Hepatocyte (in vitro differentiated cells): ENCODE data around the gene VILL. TPM values are rescaled to one million over a fixed set of nuclear protein-coding genes. Genes with fewer than 3 reads are reported as not detected.

Experiments
- DNase-seq: peaks from one replicate; pipeline ENCODE4 v3.0.0-alpha.2; 2016; ENCODE audit warnings: low spot score
- H2AFZ ChIP-seq: fragments of 200-600 bp; sonication (generic); 2 replicates; pipeline ENCODE4 v1.6.0; 2016; ENCODE audit warnings: antibody characterized with exemption, mild to moderate bottlenecking
- H3K27ac ChIP-seq: fragments of 200-600 bp; sonication (generic); 2 replicates; pipeline ENCODE4 v1.5.1; 2016; ENCODE audit warnings: mild to moderate bottlenecking
- H3K27me3 ChIP-seq: fragments of 200-600 bp; sonication (generic); 2 replicates; pipeline ENCODE4 v1.6.1; 2016
- H3K36me3 ChIP-seq: fragments of 200-600 bp; sonication (generic); replicated peaks from 2 replicates; pipeline ENCODE4 v1.5.1; 2016; ENCODE audit warnings: low read depth; ENCODE audit not compliant: insufficient read depth
- H3K4me1 ChIP-seq: fragments of 200-600 bp; sonication (generic); 2 replicates; pipeline ENCODE4 v1.5.1; 2016; ENCODE audit warnings: mild to moderate bottlenecking, moderate library complexity; ENCODE audit not compliant: insufficient read depth
- H3K4me2 ChIP-seq: fragments of 200-600 bp; sonication (generic); 2 replicates; pipeline ENCODE4 v1.6.0; 2016
- H3K4me3 ChIP-seq: fragments of 200-600 bp; sonication (generic); 2 replicates; pipeline ENCODE4 v1.5.1; 2016; ENCODE audit warnings: mild to moderate bottlenecking
- H3K79me2 ChIP-seq: fragments of 200-600 bp; sonication (generic); 2 replicates; pipeline ENCODE4 v1.6.0; 2017; ENCODE audit warnings: mild to moderate bottlenecking
- H3K9me2 ChIP-seq: fragments of 200-600 bp; sonication (generic); replicated peaks from 2 replicates; pipeline ENCODE4 v1.6.0; 2017; ENCODE audit warnings: mild to moderate bottlenecking; ENCODE audit not compliant: insufficient read depth
- H3K9me3 ChIP-seq: fragments of 200-600 bp; sonication (generic); 2 replicates; pipeline ENCODE4 v1.5.1; 2016; ENCODE audit warnings: low read depth, mild to moderate bottlenecking
- H4K20me1 ChIP-seq: fragments of 200-600 bp; sonication (generic); 2 replicates; pipeline ENCODE4 v1.6.0; 2016; ENCODE audit warnings: mild to moderate bottlenecking; ENCODE audit not compliant: insufficient read depth, poor library complexity, severe bottlenecking
- EZH2 ChIP-seq: fragments of 200-600 bp; sonication (generic); IDR thresholded peaks from 2 replicates; pipeline ENCODE4 v1.6.1; 2016; ENCODE audit warnings: antibody characterized with exemption, mild to moderate bottlenecking, borderline replicate concordance
- EZH2phosphoT487 ChIP-seq: fragments of 200-600 bp; sonication (generic); IDR thresholded peaks from one replicate; pipeline ENCODE4 v1.6.1; 2018; ENCODE audit warnings: antibody characterized with exemption, mild to moderate bottlenecking, low read depth, moderate library complexity; ENCODE audit not compliant: unreplicated experiment, severe bottlenecking
- WGBS: methylation state at CpG from one replicate; pipeline ENCODE4 v1.1.6; 2016; ENCODE audit warnings: low lambda C conversion rate; ENCODE audit errors: missing lambda C conversion rate; 5-methylcytosine and 5-hydroxymethylcytosine counted together
- polyA plus RNA-seq: library from polyadenylated mRNA; unstranded; fragments of >200 nt; fragmentation: Nextera tagmentation; extraction: Ambion mirVana; gene quantifications from 2 replicates; pipeline ENCODE4 v1.2.1, GENCODE V29; 2016
- total RNA-seq: library from RNA; depleted of rRNA; stranded (reverse); fragments of >200 nt; gene quantifications from 2 replicates; pipeline ENCODE4 v1.2.3, GENCODE V29; 2014
- TF ChIP-seq, protein P1 (sequence below): fragments of 200-600 bp; sonication (generic); IDR thresholded peaks from 2 replicates; pipeline ENCODE4 v1.5.1; 2016; ENCODE audit warnings: antibody characterized with exemption, mild to moderate bottlenecking; ENCODE audit not compliant: poor library complexity

VILL gene
- total and polyA plus RNA-seq, 2 experiments from 2014 or later: 39.3 to 47.4 TPM

DNA sequence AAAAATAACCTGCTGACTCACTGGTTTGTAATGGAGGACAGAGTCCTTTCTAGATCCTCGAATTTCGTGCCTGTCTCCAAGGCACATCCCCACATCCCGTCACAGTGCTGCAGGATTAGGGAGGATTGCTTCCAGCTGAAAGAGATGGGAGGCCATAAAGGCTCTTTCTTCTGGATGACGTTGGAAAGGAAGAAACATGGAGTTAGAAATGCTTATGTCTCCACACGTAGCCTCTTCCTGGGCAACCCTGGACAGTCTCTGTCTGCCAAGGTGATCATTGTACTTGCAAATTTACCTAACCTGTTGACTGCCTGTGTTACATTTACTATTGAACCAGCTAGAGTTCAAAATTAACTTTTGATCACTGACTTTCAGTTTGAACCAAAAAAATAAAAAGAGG lies 27.6 kb upstream of the VILL start:
- peak overlapping the region; percentile 87 for H3K27ac ChIP-seq
- DNase-seq: peak; percentile 30
- no peaks in the 10 kb centered on the region for H4K20me1 ChIP-seq
- no peaks in the 10 kb centered on the region for H3K9me2 ChIP-seq
- H3K9me3 ChIP-seq: no peaks in the 10 kb centered on the region
- 49% methylated on average over 5 of the region's 5 CpGs for WGBS
- H3K4me3 ChIP-seq: no peak overlapping the region
- no peak for TF ChIP-seq EZH2
- TF ChIP-seq, protein P1, sequence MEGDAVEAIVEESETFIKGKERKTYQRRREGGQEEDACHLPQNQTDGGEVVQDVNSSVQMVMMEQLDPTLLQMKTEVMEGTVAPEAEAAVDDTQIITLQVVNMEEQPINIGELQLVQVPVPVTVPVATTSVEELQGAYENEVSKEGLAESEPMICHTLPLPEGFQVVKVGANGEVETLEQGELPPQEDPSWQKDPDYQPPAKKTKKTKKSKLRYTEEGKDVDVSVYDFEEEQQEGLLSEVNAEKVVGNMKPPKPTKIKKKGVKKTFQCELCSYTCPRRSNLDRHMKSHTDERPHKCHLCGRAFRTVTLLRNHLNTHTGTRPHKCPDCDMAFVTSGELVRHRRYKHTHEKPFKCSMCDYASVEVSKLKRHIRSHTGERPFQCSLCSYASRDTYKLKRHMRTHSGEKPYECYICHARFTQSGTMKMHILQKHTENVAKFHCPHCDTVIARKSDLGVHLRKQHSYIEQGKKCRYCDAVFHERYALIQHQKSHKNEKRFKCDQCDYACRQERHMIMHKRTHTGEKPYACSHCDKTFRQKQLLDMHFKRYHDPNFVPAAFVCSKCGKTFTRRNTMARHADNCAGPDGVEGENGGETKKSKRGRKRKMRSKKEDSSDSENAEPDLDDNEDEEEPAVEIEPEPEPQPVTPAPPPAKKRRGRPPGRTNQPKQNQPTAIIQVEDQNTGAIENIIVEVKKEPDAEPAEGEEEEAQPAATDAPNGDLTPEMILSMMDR: no peak
- TF ChIP-seq EZH2phosphoT487: no peak
- H3K4me1 ChIP-seq: peaks cover 28% of the 10 kb centered on the region
- H3K79me2 ChIP-seq: peaks cover 4% of the 10 kb centered on the region
- H3K36me3 ChIP-seq: no peaks in the 10 kb centered on the region
- peak overlapping the region; percentile 0 for H3K4me2 ChIP-seq
- H3K27me3 ChIP-seq: no peaks in the 10 kb centered on the region
- H2AFZ ChIP-seq: peak overlapping the region; percentile 5

DNA sequence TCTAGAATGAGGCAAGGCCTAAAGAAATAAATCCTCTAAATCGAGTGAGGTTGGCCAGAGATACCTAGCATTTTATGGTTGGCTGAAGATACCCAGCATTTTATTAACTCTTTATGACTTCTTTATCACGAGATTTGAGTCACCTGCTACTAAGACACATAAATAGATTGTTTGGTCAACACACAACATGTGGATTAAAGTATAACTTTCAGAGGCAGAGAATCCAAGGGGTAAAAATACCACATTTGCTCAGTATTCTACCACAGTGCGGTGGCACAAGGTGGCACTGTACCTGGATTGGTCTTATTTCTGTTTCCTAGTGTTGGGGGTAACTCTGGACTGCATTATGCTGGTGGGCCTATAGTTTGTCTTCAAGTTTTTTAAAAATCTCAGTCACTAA lies 27.0 kb upstream of the VILL start:
- Histone ChIP-seq H3K79me2 (peaks cover 4% of the 10 kb centered on the region), H3K9me3 (no peaks in the 10 kb centered on the region), H3K27ac (peak overlapping the region; percentile 87)

DNA sequence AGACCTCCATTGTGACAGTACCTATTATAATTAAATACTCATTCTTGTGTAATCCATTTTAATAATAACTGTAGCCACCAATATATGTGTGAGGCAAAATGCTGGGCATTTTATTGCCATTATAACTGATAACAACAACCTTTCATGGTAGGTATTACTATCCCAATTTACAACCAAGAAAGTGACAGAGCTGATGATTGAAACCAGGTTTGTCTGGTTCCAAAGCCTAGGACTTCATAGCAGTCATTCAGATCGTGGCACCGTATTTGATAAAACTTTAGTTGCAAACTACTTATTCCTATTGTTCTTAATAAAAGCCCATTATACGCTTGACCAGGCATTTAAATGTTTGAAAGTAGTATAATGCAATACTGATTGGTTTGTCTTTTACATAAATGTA lies 26.4 kb upstream of the VILL start:
- H3K27ac ChIP-seq: peak overlapping the region; percentile 87

More for the DNA sequence above, 27.0 kb upstream of the VILL start:
- no peaks in the 10 kb centered on the region for H4K20me1 ChIP-seq
- 71% methylated on average over 3 of the region's 3 CpGs for WGBS
- no peaks in the 10 kb centered on the region for H3K36me3 ChIP-seq
- H3K4me1 ChIP-seq: peaks cover 28% of the 10 kb centered on the region
- TF ChIP-seq, protein P1: no peak
- TF ChIP-seq EZH2phosphoT487 (no peak), EZH2 (no peak)
- H3K4me2 ChIP-seq: peak overlapping the region; percentile 0
- H3K9me2 ChIP-seq: no peaks in the 10 kb centered on the region
- DNase-seq: no peak
- H2AFZ ChIP-seq: no peak overlapping the region
- H3K27me3 ChIP-seq: no peaks in the 10 kb centered on the region
- no peak overlapping the region for H3K4me3 ChIP-seq

More for the DNA sequence above, 26.4 kb upstream of the VILL start:
- WGBS: 79% methylated on average over 3 of the region's 3 CpGs
- peaks cover 28% of the 10 kb centered on the region for H3K4me1 ChIP-seq
- H3K9me3 ChIP-seq: no peaks in the 10 kb centered on the region
- no peak overlapping the region for H2AFZ ChIP-seq
- no peak for TF ChIP-seq EZH2
- TF ChIP-seq, protein P1: no peak
- TF ChIP-seq EZH2phosphoT487: no peak
- H3K9me2 ChIP-seq: no peaks in the 10 kb centered on the region
- H3K27me3 ChIP-seq: no peaks in the 10 kb centered on the region
- H3K4me2 ChIP-seq: peak overlapping the region; percentile 55
- no peak for DNase-seq
- H4K20me1 ChIP-seq: no peaks in the 10 kb centered on the region
- no peaks in the 10 kb centered on the region for H3K36me3 ChIP-seq
- H3K79me2 ChIP-seq: peaks cover 4% of the 10 kb centered on the region
- H3K4me3 ChIP-seq: no peak overlapping the region
